ENCODE measurements around the gene PEAK1. TPM values are rescaled to one million over a fixed set of nuclear protein-coding genes. Genes with fewer than 3 reads are reported as not detected.
"Not testable (repeated sequence)": the region's sequence is repeated elsewhere in the genome, so short reads cannot be mapped to it uniquely, and the experiment has no call there.

The PEAK1 gene
- total RNA-seq, 1 experiment from 2014 or later, result 16.5 TPM

GRCh38 chr15:77181305-77182074 is 238.4 kb downstream of the PEAK1 start:
- no peak for DNase-seq (ENCODE audit: low read depth)

DNA sequence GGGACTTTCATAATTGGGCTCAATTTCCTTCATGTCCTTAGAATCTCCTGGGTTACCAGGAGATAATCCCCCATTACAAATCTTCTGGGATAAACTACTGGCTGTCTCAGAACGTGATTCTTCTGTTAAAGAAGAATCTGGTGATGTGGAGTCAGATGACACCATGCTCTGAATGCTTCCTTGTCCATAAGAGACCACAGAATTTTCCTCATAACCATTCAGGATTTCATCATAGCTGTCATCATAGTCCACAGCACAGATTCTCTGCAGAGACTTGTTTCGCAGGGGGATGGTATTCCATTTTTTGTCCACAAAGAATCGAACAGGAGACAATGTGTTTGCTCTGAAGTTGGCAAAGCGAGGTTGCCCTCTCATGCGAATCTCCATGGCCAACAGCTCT is 239.1 kb downstream of the PEAK1 start:
- no peak for DNase-seq (ENCODE audit: low read depth)

- no peak for DNase-seq (ENCODE audit: low read depth)
Measured at GRCh38 chr15:77180270-77180669, 239.6 kb downstream of the PEAK1 start.

DNA sequence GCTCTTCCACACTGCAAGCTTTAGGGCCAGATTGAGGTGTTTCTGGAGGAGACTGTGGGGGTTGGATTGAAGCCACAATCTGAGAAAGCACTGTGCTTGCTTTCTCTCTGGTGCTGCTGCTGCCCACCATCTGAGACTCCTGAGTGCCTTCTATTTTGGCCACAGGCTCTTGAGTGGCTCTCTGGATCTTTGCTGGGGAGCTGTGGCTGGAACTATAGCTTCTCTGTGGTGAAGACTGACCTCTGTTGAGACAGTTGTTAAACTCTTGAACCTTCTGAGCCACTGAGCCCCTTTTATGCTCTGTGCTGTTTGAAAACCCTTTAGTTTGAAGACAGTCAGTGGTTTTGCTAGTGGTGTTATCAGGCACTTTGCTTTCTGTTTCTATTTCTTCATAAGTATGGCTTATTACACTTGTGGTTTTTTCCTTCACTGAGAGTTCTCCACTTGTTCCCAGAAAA is 240.3 kb downstream of the PEAK1 start:
- DNase-seq (ENCODE audit: low read depth), result no peak

GRCh38 chr15:77178411-77178810 is 241.5 kb downstream of the PEAK1 start:
- no peak for DNase-seq (ENCODE audit: low read depth)

- DNase-seq (ENCODE audit: low read depth), result not testable (repeated sequence)
Measured at GRCh38 chr15:77176148-77176547, 243.8 kb downstream of the PEAK1 start.

GRCh38 chr15:77173487-77173886 is 246.4 kb downstream of the PEAK1 start:
- no peak for DNase-seq (ENCODE audit: low read depth)

DNA sequence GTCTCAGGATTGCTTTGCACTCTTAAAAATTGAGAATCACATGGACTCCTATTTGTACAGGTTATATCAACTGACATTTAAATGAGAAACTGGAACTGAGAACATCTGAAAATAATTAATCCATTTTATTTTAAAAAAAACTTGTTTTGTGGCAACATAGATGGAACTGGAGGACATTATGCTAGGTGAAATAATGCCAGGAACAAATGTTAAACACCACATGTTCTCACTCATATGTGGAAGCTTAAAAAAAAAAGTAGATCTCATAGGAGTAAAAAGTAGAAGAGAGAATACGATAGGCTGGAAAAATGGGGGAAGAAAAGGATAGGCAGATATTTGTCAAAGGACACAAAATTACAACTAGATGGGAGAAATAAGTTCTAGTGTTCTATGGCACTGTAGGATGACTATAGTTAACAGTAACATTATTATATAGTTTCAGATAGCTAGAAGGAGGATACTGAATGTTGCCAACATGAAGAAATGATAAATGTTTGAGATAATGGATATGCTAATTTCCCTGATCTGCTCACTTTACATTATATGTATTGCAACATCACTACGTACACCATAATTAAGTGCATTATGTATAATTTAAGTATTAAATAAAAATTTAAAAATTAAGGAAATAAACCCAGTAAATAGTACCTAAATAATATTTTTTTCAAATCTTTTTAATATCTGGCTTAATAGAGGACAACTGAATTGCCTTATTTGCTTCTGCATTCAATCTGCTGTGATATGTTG is 248.5 kb downstream of the PEAK1 start:
- no peak for DNase-seq (ENCODE audit: low read depth)

- no peak for DNase-seq (ENCODE audit: low read depth)
Measured at GRCh38 chr15:77168616-77169015, 251.3 kb downstream of the PEAK1 start.

GRCh38 chr15:77168141-77168540 is 251.8 kb downstream of the PEAK1 start:
- DNase-seq (ENCODE audit: low read depth), result no peak

GRCh38 chr15:77167406-77167805 is 252.5 kb downstream of the PEAK1 start:
- no peak for DNase-seq (ENCODE audit: low read depth)

- DNase-seq (ENCODE audit: low read depth), result no peak
Measured at GRCh38 chr15:77163781-77164384, 256.0 kb downstream of the PEAK1 start.

GRCh38 chr15:77162872-77163633 is 256.9 kb downstream of the PEAK1 start:
- DNase-seq (ENCODE audit: low read depth), result no peak

DNA sequence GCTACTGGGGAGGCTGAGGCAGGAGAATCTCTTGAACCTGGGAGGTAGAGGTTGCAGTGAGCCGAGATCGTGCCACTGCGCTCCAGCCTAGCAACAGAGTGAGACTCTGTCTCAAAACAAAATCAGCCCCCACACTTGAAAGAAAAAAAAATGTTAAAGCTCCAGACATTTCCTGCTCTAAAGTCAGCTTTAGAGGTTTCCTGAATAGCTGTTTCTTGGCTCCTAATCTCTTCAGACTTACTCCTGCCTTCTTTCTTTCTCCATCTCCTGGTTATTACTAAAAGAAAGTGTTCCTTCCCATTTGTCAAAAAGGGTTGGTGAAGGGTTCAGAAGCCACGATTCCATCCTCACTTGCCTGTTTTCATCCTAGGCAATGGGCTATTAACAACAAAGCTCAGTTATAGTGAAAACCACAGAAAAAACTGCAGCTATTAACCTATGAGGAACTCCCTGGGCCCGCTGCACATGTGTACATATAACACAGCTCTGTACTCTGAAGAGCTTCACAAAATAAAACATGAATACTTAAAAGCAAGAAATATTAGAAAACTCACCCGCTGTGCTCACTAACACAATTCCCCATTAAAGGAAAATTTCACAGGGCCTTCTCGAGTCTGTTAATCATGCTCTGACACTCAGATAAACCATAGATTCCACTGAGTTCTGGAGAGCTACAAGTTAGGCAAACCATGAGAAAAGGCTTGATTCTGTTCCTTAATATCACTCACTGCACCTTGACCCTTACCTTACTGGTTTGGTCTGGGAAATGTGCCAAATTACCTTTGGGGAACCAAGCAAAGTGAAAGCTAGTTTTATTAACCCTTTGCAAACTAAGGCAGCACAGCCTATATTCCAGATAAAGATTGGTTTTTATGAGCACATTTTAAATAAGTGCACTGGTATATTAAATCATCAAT is 259.1 kb downstream of the PEAK1 start:
- no peak for DNase-seq (ENCODE audit: low read depth)

GRCh38 chr15:77156000-77156399 is 263.9 kb downstream of the PEAK1 start:
- DNase-seq (ENCODE audit: low read depth), result not testable (repeated sequence)

DNA sequence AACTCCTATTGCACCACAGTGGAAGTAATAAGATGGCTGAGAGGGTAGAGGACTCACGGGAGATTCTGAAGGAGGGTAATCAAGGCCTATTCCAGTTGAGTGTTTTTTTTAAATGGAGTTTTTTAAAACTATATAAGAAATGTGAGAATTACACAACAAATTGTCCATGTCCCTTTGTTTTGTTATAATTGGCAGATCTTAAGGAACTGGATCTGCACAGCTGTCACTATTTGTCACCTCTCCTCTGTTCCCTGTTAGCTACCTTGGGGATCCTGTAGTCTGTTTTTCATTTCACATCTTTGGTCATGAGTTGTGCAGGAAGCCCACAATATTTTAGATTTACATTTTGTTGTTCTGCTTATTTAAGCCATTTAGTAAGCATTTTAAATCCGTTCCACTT is 271.7 kb downstream of the PEAK1 start:
- DNase-seq (ENCODE audit: low read depth), result no peak

DNA sequence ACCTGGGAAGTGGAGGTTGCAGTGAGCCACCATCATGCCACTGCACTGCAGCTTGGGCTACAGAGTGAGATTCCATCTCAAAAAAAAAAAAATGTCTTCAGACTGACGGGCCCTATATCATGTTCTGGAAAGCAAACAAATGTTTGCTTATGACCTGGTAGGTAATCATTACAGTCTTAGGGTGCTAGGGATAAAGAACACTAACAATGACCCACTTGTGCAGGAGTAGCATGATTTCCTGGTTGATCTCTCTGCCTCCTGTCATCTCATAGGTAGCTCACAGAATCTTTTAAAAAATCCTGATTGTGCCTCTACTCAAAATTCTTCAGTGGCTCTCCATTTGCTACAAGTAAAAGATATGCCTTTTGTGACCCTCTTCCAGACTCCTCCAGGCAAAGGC is 274.5 kb downstream of the PEAK1 start:
- no peak for DNase-seq (ENCODE audit: low read depth)

DNA sequence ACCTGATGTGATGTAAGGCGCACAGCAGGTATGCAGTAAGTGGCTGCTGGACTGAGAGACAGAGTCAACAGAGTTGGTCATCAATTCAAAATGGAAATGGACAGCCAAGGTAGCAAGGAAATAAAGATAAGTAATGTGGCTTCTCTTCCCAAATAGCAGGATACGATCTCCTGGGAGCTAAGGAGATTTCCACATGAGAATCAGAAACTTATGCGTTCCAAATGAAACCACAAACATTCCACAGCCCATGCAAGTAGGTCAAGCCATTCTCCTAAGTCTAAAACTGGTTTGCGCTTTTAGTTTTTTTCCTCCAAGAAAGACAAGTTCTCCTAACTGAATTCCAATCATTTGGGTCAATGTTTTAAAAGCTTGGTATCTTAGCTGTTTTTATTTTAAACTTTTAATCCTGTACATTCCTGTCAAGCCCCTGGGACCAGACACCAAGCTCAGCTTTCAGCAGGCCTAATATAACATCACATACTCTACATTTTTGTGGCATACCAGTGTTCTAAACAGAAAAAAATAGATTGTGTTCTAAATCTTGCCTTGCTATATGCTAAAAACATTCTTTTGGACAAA is 275.3 kb downstream of the PEAK1 start:
- DNase-seq (ENCODE audit: low read depth), result peak; percentile 78

DNA sequence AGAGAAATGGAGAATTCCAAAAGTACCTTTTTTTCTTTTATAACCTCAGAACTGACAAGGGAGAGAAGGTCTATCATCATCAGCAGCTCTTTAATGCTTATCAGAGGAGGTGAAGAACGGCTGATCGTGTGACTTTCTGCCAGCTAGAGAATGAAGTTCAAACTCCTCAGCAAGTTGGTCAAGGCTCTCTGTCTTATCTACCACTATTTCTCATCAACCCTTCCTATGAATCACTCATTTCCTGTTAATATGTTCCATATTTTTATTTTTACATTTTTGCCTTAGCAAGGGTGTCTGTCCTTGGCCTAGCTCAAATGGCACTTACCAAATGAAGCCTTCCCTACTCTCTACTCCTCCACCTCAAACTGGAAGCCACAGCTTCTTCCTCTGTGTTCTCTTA is 275.9 kb downstream of the PEAK1 start:
- no peak for DNase-seq (ENCODE audit: low read depth)

GRCh38 chr15:77143616-77144015 is 276.3 kb downstream of the PEAK1 start:
- DNase-seq (ENCODE audit: low read depth), result no peak
